GM19467 (cell line): ENCODE results near the gene TTYH1.

Experiments
- ATAC-seq: cut with Tn5 transposase; IDR thresholded peaks from one replicate; pipeline ENCODE4 v1.9.1; 2021; ENCODE audit warnings: mild to moderate bottlenecking, moderate library complexity; ENCODE audit not compliant: unreplicated experiment

The TTYH1 gene

DNA sequence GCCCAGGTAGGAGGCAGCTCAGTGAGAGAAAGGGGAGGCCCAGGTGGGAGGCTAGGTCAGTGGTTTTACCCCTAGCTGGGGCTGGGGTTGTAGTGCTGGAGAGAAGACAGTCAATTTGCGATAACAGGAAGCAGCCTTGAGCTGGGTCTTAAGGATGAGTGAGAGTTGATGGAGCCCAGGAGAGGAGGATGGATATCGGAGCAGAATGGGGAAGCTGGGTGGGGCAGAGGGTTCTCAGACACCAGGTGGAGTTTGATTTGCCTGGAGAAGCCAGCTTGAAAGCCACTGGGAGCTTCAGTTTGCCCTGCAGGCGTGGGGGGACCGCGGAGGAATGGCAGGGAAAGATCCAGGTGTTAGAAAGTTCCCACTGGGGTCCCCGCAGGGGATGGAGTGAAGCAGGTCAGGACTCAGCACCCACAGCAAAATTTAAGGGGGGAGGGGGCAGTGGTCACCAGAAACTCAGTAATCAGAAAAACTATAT, 58.7 kb downstream of the TTYH1 start:
- ATAC-seq, result no peak

DNA sequence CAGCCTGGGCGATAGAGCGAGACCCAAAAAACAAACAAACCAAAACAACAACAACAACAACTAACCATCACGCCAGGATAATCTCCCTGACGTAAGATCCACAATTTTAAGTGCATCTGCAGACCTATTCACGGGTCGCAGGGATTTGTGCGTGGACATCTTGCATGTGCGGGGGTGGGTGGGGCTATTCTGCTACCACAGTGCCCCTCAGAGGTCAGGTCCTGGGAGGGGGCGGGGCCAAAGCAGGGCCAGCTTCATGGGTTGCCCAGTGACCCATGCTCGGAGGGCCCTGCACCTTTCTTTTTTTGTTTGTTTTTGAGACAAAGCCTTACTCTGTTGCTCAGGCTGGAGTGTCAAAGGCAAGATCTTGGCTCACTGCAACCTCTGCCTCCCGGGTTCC, 60.4 kb downstream of the TTYH1 start:
- no peak for ATAC-seq

DNA sequence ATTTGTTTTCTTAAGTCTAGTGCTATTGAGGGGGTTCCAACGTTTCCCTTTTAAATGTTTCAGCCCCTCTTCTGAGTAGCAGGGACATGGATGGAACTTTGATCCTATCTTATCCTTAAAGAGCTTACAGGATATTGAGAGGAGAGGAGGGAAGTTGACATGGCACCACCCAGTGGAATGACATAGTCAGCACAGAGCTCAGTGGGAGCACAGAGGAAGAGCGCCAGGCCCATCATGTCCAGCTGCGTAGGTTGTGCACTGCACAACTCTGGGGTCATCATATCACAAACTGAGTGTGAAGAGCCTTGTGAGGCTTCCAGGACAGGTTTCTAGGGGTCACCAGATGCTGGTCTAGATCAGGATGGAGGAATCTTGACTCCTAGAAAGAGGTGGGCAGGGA, 62.4 kb downstream of the TTYH1 start:
- ATAC-seq, result no peak

DNA sequence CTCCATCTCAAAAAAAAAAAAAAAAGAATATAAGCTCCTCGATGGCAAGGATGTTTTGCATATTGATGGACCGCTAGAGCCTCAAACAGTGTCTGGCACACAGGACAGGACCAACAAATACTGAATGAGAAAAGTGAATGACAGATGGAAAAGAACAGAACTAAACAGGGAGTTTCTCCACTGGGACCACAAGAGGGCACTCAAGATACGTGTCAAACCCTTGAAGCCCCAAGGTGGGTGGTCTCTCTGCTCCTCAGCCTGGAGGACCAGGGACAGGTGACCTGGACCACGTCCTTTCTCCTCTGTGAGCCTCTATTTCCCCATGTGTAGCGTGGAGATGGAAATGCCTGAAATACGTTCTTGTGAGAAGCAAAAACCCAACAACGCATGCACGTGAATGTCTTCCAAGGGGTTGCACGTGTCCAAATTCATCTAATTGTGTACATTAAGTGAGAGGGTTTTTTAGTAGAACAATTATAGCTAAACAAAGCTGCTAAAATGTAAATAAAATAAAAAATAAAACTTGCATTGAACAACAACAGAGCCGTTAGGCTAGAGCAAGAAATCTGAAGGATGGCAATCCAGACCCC, 63.5 kb downstream of the TTYH1 start:
- ATAC-seq, result no peak

DNA sequence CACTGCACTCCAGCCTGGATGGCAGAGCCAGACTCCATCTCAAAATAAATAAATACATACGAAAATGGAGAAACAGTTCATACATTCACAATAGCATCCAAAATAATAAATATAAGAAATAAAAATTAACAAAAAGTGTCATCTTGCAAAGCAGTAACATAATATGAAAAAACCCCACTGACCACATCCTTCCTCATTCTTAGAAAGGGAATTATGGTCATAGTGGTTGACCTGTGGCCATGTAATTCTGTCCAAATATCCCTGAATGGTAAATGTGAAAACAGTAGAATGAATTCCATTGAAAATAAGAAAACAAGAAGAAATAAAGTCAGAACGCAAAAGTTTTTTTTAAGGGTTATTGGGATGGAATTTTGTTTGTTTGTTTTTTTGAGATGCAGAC, 64.8 kb downstream of the TTYH1 start:
- ATAC-seq, result no peak

DNA sequence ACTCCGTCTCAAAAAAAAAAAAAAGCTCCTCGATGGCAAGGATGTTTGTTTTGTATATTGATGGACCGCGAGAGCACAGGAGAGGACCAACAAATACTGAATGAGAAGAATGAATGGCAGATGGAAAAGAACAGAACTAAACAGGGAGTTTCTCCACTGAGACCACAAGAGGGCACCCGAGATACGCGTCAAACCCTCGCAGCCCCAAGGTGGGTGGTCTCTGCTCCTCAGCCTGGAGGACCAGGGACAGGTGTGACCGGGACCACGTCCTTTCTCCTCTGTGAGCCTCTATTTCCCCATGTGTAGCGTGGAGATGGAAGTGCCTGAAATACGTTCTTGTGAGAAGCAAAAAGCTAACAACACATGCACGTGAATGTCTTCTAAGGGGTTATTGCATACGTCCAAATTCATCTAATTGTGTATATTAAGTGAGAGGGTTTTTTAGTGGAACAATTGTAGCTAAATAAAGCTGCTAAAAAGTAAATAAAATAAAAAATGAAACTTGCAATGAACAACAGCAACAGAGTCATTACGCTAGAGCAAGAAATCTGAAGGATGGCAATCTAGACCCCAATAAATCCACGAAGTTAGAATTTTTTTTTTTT, 66.2 kb downstream of the TTYH1 start:
- ATAC-seq, result no peak

DNA sequence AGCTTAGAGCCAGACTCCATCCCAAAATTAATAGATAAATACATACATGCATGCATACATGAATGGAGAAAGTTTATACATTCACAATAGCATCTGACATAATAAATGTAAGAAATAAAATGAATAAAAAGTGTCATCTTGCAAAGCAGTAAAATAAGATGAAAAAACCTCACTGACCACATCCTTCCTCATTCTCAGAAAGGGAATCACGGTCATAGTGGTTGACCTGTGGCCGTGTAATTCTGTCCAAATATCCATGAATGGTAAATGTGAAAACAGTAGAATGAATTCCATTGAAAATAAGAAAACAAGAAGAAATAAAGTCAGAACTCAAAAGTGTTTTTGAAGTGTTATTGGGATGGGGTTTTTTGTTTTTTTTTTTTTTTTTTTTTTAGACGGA, 67.6 kb downstream of the TTYH1 start:
- ATAC-seq, result no peak

DNA sequence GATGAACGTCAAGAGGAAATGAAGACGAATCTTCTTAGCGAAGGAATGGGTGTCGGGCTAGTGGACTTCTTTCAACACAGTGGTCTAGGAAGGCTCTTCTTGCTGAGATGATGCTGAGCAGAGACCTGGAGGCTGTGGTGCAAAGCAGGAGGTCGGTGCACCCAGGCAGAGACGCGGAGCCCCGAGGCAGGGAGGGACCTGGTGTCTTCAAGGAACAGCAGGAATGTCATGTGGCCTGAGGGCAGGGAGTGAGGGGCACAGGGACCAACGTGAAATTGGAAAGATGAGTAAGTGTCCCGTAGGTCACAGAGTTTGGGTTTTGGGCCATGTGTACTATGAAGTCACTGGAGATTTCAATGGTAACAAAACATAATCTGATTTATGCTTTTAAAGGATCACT, 69.2 kb downstream of the TTYH1 start:
- ATAC-seq, result no peak

DNA sequence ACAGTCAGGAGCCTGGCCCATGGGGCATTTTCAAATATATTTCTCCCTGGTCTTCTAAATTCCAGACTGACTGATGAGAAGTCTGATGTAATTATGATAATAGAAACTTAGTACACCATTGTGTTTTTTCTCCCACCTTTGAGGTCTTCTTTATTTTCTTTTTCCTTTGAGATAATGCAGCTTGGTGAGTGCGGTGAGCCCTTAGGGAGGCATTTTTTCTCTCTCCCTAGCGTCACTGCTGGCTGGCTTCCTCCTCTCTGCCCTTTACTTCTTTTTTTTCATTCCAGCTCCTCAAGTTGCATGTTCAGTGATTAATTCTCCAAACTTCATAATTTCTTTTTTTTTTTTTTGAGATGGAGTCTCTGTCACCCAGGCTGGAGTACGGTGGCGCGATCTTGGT, 70.6 kb downstream of the TTYH1 start:
- ATAC-seq, result no peak
